CD4-positive, alpha-beta T cell treated with Interleukin-17A for 1 hour (primary cell): ENCODE data around the gene SMAP2.

Experiments used
- DNase-seq: peaks from one replicate; pipeline ENCODE4 v3.0.0-alpha.2; 2020

SMAP2 gene

DNA sequence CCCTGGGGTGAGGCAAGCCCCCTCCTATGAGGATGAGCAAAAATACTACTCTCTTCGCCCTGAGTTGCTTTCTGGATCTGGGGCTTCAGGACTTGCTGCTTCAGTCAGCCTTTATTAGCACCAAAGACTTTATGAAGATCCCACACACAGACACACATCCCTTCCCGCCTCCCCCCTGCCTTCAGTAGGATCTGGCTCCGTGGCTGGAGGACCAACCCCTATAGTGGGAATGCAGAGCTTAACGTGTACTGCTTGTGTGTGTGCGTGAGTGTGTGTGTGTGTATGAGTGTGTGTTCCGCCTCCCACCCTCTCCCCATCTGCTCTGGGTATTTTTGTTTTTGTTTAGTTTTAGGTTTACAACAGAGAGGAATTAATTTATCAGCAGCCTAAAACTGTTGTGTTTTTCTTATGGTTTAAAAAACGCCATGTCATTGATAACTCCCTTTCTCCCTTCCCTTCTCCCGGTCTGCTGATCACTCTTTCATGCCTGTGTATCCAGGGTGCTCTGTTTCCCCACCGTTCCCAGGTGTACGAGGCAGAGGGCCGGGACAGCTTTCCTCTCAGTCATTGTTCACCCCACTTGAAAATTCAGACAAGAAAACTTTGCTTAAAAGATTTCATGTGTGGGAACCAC, 49.2 kb downstream of the SMAP2 start:
- DNase-seq, result no peak

DNA sequence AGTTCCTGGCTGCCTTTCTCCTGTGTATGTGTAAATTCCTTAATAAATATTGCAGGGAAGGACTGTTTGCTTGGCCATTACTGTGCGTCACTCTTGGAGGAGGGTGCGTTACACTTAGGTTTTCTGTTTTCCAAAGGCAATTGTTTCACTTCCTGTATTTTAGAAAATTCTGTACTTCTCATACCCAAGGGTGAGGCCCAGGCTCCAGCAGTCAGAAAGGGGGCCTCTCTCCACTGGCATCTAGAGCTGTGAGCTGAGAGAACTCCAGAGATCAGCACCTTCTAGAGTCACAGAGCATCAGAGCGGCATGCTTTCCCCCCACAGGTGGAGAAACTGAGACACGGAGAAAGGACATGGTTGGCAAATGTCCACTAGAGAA, 49.7 kb downstream of the SMAP2 start:
- DNase-seq, result no peak

DNA sequence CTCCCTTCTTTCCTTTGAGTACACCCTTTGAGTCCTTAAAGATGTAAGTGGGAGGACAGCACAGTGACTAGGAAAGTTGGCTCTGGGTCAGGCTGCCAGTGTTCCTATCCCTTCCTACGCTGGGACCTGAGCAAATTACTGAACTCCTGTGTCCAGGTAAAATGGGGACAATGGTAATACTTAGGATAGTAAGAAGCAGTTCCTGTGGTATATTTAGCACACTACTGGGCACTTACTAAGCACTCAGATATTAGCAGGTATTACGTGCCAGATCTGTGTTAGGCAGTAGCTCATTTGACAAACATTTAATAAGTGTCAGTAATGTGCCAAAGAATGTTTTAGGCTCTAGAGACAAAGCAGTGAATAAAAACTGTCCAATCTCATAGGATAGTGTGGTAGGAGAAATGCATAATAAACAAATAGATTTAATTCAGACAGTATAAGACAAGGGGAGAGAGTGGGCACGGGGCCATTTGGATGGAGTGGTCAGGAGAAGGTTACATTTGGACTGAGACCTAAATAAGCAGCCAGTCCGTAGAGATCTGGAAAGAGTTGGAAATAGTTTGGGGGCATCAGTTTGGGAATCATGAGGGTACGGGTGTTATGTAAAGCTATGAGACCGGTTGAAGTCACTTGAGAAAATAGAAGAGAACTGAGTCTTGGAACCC, 50.6 kb downstream of the SMAP2 start:
- DNase-seq, result no peak

DNA sequence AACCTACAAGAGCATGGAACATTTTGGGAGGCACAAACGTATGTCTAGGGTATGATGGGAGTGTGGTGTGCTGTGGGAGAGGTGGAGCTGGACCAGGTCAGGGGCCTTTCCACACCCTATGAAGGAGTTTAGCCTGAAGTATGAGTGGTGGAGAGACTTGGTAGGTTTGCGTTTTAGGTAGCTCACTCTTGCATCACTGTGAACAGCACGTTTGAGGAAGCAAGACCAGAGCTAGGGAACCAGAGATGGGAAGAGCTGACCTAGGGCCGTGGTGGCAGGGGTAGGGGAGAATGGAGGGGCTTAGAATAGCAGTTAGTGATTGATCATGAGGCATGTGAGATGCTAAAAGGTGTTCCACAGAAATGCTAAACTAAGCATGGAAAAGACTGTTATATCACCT, 51.7 kb downstream of the SMAP2 start:
- DNase-seq, result no peak

DNA sequence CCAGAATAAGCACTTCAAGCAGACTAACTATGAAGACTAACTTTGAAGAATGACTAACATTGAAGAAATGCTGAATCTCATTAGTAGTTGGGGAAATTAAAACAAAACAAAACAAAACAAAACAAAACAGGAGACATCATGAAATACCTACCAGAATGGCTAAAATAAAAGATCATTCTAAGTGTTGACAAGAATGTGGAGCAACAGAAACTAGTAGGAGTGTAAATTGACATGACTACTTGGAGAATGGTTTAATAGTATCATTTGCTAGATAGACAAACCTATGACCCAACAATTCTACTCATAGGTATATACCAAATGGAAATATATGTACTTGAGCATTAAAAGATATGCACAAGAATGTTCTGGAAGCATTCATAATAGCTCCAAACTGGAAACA, 57.9 kb downstream of the SMAP2 start:
- DNase-seq, result no peak

DNA sequence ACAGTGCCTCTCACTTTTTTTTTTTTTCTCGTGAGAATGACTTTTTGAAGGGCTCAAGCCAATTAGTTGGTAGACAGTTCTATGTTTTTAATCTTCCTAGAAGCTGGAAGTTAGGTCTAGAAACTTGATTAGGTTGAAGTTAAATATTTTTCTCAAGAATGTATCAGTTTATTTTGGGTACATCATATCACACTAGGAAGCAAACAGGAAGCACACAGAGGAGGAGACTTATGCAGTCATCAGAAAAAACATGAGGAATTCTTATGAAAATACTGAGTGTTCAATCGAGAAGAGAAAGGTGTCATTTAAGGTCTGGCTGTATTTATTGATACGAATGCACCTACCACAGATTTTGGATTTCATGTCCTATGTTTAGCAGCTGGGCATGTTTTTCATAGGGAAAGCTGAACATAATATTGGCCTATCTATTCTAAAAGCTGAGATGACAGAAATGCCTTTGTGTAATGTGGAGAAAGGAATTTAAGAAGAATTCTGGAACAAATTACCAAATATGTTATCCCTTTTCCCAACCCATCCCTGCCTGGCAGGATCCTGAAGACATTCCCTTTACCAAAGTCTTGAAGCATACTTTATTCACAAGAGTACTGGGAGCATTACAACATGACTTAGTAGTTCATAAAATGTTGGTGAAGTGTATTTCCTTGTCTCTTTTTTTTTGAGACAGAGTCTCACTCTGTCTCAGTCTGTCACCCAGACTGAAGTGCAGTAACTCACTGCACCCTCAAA, 59.3 kb downstream of the SMAP2 start:
- DNase-seq, result no peak

DNA sequence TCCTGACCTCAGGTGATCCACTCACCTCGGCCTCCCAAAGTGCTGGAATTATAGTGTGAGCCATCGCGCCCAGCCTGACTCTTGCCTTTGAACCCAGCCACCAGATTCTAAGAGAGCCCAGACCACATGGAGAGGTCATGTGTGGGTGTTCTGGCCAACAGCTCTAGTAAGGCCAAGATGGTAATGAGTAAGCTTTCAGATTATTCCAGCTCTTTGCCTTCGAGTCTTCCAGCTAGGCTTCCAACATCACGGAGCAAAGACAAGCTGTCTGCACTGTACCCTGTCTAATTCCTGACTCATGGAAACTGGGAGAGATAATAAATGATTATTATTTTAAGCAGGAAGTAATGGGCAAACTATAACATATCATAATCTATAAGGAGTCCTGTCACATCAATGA, 61.9 kb downstream of the SMAP2 start:
- no peak for DNase-seq

DNA sequence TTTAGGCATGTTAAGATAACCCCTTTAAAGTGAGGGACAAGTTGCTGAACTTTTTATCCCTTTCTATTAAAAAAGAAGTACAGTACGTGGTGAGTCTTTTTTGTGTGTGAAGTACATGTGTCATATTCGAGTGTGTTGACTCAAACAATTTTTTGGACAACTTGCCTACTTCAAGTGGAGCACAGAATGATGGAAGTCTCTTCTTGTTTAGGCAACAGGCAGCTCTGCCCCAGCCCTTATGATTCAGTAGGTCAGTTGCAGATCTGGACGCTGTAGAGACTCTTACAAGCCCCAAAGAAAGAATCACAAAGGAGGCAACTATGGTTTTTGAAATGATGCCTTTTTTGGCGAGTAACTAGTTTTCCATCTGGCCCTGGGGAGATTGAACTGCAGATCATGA, 62.3 kb downstream of the SMAP2 start:
- no peak for DNase-seq

DNA sequence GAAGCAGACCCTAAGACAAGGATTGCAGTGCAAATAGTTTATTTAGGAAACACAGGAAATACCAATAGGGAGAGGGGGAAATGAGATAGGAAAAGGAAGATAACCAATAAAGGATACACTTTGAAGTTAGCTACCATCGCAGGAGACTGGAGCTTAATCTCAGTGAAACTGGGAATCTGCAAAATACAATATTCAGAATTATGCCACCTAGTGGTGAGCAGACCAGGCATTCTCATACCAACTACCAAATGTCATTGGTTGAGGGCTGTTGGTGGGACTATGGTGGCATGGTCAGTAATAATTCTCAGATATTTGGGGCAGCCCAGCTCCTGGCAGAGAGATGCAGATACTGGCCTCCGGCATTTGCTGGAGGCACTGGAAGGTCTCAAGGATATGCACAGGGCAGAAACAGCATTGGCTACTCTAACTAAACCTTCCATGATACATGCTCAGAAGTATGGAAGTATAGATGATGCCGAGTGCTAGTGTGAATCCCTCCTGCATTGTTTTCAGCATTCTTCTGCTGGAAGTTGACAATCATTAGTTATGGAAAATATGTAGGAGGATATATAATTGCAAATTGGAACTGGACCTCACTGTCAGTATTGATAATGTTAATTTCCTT, 65.0 kb downstream of the SMAP2 start:
- peak; percentile 51 for DNase-seq

DNA sequence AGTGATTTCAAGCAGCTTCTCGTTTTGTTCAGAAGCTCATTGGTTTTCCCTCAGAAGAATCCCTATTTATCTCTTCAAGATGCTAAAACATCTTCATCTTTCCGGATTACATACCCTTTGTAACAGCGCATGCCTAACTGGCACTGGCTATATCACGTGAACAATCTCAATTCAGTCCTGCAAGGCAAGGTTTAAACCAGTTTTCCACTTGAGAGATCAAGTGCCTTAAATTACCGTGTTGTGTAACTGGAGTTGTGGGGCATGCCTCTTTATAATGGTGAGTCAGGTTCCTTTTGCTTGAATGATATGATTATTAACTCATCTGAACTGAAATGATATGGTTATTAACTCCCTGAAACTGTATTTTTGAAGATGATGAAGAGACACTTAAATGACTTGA, 65.7 kb downstream of the SMAP2 start:
- DNase-seq, result no peak

DNA sequence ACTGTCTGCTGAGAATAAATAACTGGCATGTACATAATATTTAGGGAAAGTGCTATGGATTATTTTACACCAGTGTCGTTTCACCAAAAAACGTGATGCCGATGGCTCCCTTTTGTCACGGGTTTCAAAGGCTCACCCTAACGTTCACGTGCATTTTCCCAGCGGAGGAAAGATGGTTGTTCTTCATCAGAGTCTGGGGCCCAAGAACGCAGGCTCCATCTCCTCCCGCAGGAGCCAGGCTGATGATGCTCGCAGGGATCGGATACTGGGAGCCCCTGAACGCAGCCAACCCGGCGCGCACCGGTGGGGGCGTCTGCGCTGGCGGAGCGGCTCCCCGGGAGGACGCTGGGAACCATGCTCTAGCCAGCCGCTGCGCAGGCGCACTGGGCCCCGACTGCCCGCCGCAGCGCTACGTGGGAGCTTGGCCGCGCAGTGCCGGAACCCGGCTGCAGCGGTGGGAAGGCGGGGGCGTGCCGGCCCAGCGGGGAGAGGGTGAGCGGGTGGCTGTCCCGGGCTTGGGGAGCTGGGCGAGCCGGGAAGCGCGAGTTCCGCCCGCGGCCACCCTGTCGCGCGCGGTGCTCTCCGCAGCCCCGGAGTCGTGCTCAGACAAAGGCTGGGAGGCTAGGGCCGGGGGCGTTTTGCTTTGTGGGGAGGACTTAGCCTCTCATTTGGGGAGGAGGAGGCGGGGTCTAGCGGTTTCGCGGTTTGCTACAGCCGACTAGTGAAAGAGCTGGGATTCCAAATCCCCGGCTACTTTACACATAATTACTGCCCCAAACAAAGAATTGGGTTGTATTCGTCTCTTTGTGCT, 76.4 kb downstream of the SMAP2 start, which contains the start of gene ZFP69B:
Gene ZFP69B, plus strand, starts transcription at position 793 of the 811 bp plus-strand sequence. CDS start 486 bp downstream, outside the sequence.
- peak; percentile 88 for DNase-seq

DNA sequence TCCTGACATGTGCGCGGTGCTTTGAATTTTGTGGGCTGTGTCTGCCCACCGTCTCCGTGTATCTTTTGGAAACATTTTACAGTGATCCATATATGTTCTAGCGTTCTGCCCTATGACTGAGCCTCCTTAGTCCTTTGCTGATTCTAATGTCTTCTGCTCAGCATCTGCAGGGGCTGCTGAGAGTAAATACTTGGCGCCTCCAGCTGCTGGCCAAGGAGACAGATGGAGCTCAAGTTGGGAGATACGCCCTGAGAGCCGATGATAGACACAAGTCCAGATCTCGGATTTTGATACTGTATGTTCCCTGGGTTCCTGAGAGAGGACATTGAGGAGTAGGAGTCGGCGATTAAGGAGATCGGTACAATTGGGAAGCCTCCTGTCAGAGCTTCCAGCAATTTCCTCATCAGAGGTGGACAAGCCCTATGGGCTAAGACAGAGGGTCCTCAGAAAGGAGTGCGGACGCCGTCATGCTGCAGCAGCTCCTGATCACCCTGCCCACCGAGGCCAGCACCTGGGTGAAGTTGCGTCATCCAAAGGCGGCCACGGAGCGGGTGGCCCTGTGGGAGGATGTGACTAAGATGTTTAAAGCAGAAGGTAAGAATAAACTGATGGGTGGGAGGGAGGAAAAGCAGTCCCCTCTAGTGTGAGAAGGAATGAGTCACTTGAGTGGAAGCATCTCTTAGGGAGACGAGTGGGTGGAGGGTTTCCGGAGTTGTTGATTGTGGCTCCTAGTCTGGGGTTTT, 77.1 kb downstream of the SMAP2 start:
- peak; percentile 75 for DNase-seq

DNA sequence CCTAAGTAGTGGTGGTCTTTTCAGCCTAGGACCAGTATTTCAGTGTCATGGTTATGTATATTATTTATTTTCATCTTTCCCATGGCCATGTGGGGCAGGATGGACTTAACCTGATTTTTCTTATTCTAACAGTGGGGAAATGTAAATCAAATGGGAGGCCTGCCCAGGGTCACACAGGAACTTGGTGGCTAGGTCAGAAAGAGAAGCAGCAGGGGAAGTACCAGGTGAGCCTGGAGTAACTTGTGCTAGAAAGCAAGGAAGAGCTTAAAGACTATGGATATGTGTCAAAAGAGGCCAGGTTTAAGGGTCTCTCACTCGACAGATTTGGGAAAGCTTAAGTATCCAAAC, 77.7 kb downstream of the SMAP2 start:
- no peak for DNase-seq

DNA sequence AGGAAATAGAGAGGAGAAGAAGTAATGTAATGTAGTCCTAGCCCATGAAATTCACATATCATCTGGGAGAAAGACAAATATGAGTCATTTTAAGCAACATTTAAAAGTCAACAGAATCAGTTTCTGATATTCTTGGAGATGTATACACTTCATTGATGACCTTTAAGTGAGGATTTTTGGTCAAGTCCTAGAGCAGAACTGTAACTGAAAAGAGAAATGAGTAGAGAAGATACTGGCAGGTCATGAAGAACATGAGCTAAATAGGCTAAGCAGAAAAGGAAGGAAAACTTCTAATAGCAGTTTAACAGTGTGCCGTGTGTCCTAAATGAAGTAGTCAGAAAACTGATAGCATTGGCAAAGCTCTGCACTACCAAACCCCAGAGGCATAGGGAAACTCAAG, 81.3 kb downstream of the SMAP2 start:
- DNase-seq, result no peak

DNA sequence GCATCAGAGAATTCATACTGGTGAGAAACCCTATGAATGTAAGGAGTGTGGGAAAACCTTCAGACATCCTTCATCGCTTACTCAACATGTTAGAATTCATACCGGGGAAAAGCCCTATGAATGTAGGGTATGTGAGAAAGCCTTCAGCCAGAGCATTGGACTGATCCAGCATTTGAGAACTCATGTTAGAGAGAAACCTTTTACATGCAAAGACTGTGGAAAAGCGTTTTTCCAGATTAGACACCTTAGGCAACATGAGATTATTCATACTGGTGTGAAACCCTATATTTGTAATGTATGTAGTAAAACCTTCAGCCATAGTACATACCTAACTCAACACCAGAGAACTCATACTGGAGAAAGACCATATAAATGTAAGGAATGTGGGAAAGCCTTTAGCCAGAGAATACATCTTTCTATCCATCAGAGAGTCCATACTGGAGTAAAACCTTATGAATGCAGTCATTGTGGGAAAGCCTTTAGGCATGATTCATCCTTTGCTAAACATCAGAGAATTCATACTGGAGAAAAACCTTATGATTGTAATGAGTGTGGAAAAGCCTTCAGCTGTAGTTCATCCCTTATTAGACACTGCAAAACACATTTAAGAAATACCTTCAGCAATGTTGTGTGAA, 89.5 kb downstream of the SMAP2 start:
- DNase-seq, result no peak

DNA sequence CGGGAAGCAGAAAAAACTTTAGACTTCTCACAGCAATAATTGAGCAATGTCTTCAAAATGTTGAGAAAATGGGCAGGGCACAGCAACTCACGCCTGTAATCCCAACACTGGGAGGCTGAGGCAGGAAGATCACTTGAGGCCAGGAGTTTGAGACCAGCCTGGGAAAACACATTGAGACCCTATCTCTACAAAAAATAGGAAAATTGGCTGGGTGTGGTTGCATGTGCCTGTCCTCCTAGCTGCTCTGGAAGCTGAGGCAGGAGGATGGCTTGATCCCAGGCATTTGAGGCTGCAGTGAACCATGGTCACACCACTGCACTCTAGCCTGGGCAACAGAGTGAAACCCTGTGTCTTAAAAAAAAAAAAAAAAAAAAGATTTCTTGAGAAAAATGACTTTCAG, 95.8 kb downstream of the SMAP2 start:
- DNase-seq, result no peak
